HepG2 (cell line): ENCODE data around the gene PCNA. TPM values are rescaled to one million over a fixed set of nuclear protein-coding genes. Genes with fewer than 3 reads are reported as not detected.

ENCODE experiments used
- CEBPZ ChIP-seq: IDR thresholded peaks from 2 replicates; pipeline ENCODE4 v1.6.1; 2012; ENCODE audit warnings: low read length, improper control_type of control experiment
- DZIP1 ChIP-seq: sonication (generic); formaldehyde crosslinking; IDR thresholded peaks from 2 replicates; pipeline ENCODE4 v1.5.0; 2020; ENCODE audit warnings: mild to moderate bottlenecking, missing genetic modification reagents
- EHMT2 ChIP-seq: fragments of 200-600 bp; sonication (generic); IDR thresholded peaks from 2 replicates; pipeline ENCODE4 v1.7.0; 2017; ENCODE audit warnings: antibody characterized with exemption, low read depth, low read length, borderline replicate concordance
- HDAC2 ChIP-seq: sonication (generic); formaldehyde crosslinking; IDR thresholded peaks from 2 replicates; pipeline ENCODE4 v1.4.0; 2020; ENCODE audit warnings: missing genetic modification reagents
- MAFK ChIP-seq, 2 experiments: IDR thresholded peaks in 1 of 2; conservative IDR thresholded peaks in 1 of 2; 2 replicates each; pipeline ENCODE4 v1.6.1; 2011; ENCODE audit warnings: improper control_type of control experiment in 2 of 2, low read length in 2 of 2
- MED8 ChIP-seq: sonication (generic); formaldehyde crosslinking; IDR thresholded peaks from 2 replicates; pipeline ENCODE4 v1.8.1; 2023; ENCODE audit warnings: mild to moderate bottlenecking, missing genetic modification reagents; ENCODE audit not compliant: insufficient replicate concordance
- NCOA5 ChIP-seq: sonication (generic); formaldehyde crosslinking; IDR thresholded peaks from 2 replicates; pipeline ENCODE4 v1.4.0; 2020; ENCODE audit warnings: missing genetic modification reagents
- NCOR1 ChIP-seq: fragments of 200-600 bp; sonication (generic); IDR thresholded peaks from 2 replicates; pipeline ENCODE4 v1.7.0; 2017; ENCODE audit warnings: antibody characterized with exemption, low read length, borderline replicate concordance
- PCBP1 ChIP-seq: fragments of 200-400 bp; formaldehyde crosslinking; IDR thresholded peaks from 2 replicates; pipeline ENCODE4 v1.6.1; 2017; ENCODE audit warnings: mild to moderate bottlenecking, low read depth, low read length, borderline replicate concordance
- POLR2G ChIP-seq: fragments of 200-400 bp; formaldehyde crosslinking; IDR thresholded peaks from 2 replicates; pipeline ENCODE4 v1.6.1; 2018; ENCODE audit warnings: mild to moderate bottlenecking, low read depth, low read length, moderate library complexity
- RARG ChIP-seq: sonication (generic); formaldehyde crosslinking; IDR thresholded peaks from 2 replicates; pipeline ENCODE4 v1.4.0; 2020; ENCODE audit warnings: low read depth, mild to moderate bottlenecking, missing genetic modification reagents
- RFX3 ChIP-seq: IDR thresholded peaks from 2 replicates; pipeline ENCODE4 v1.6.1; 2016; ENCODE audit warnings: missing biosample characterization, missing genetic modification reagents
- SNRNP70 ChIP-seq: fragments of 200-400 bp; formaldehyde crosslinking; IDR thresholded peaks from 2 replicates; pipeline ENCODE4 v1.6.1; 2017; ENCODE audit warnings: mild to moderate bottlenecking, low read depth, low read length, moderate library complexity
- TFE3 ChIP-seq: IDR thresholded peaks from 2 replicates; pipeline ENCODE4 v1.6.1; 2016
- TRIM22 ChIP-seq: fragments of 450-650 bp; IDR thresholded peaks from 2 replicates; pipeline ENCODE4 v1.6.1; 2017
- ZBTB14 ChIP-seq: sonication (generic); formaldehyde crosslinking; IDR thresholded peaks from 2 replicates; pipeline ENCODE4 v1.4.0; 2020; ENCODE audit warnings: missing genetic modification reagents
- ZNF205 ChIP-seq: IDR thresholded peaks from 2 replicates; pipeline ENCODE4 v1.6.1; 2018; ENCODE audit warnings: missing biosample characterization, missing genetic modification reagents
- ZNF616 ChIP-seq: sonication (generic); formaldehyde crosslinking; IDR thresholded peaks from 2 replicates; pipeline ENCODE4 v1.5.0; 2020; ENCODE audit warnings: low read depth, mild to moderate bottlenecking, missing genetic modification reagents
- ZSCAN21 ChIP-seq: sonication (generic); formaldehyde crosslinking; IDR thresholded peaks from 2 replicates; pipeline ENCODE4 v1.8.0; 2022; ENCODE audit warnings: mild to moderate bottlenecking, missing genetic modification reagents, moderate library complexity, borderline replicate concordance
- polyA plus RNA-seq, 8 experiments: library from polyadenylated mRNA; depleted of rRNA in 3 of 8; stranded (reverse) in 7 of 8; unstranded in 1 of 8; fragments of >200 nt; fragmentation: Illumina TruSeq in 4 of 8; extraction: Trizol in 4 of 8; gene quantifications; 2 replicates each; pipeline versions ENCODE4 v1.2.1 to v1.2.3, GENCODE V29; 2011 to 2016; ENCODE audit warnings: low read depth in 4 of 8, missing spikeins in 1 of 8, mixed read lengths in 1 of 8; ENCODE audit not compliant: insufficient read depth in 1 of 8
- total RNA-seq, 5 experiments: library from RNA; depleted of rRNA; stranded (reverse); fragments of >200 nt; fragmentation: Illumina TruSeq; extraction: Trizol; gene quantifications; 2 replicates each; pipeline ENCODE4 v1.2.3, GENCODE V29; 2016; ENCODE audit warnings: low read depth in 1 of 5

The PCNA gene
- total and polyA plus RNA-seq, 2 of the 13 experiments (the other 11 are each of a cell fraction or from before 2014, with no cell fraction given): 229 to 655 TPM

GRCh38 chr20:5127204-5127858 lies 7.6 kb upstream of the PCNA start (continued):
- TF ChIP-seq NCOR1: no peak
- no peak for TF ChIP-seq RFX3 (CRISPR knock-in tag)
- no peak for TF ChIP-seq CEBPZ
- no peak for TF ChIP-seq ZNF616 (CRISPR knock-in tag)
- TF ChIP-seq EHMT2: no peak
- TF ChIP-seq ZNF205 (CRISPR knock-in tag): no peak
- TF ChIP-seq HDAC2 (CRISPR knock-in tag): no peak; the same call in 1 of the 2 replicates
- peak; percentile 90 for TF ChIP-seq ZSCAN21
- no peak for TF ChIP-seq TFE3 (CRISPR knock-in tag)
- no peak for TF ChIP-seq SNRNP70
- TF ChIP-seq MAFK (conservative IDR thresholded peaks at IDR 0.05 in 1 of 2, IDR thresholded peaks at IDR 0.05 in 1 of 2; ENCODE audit: low read length in 2 of 2): no peak
- no peak for TF ChIP-seq TRIM22
- no peak for TF ChIP-seq MED8 (CRISPR knock-in tag)
- TF ChIP-seq NCOA5 (CRISPR knock-in tag): no peak
- TF ChIP-seq PCBP1: no peak
- no peak for TF ChIP-seq DZIP1 (CRISPR knock-in tag)
- no peak for TF ChIP-seq RARG (CRISPR knock-in tag)
- no peak for TF ChIP-seq ZBTB14 (CRISPR knock-in tag)
- no peak for TF ChIP-seq POLR2G
